Measurements from ENCODE around the gene MAOB.

MAOB gene

GRCh38 chrX:43860646-43861370, 21.4 kb downstream of the MAOB start:
- DNase-seq: no peak

- no peak for DNase-seq
These were observed 28.9 kb downstream of the MAOB start for GRCh38 chrX:43853225-43853828.

GRCh38 chrX:43850629-43851028, 31.6 kb downstream of the MAOB start:
- DNase-seq: no peak

- DNase-seq: no peak
These were observed 33.1 kb downstream of the MAOB start for GRCh38 chrX:43849173-43849572.

- DNase-seq: no peak
These were observed 34.9 kb downstream of the MAOB start for GRCh38 chrX:43847352-43847751.

- no peak for DNase-seq
These were observed 35.7 kb downstream of the MAOB start for GRCh38 chrX:43846558-43846957.

GRCh38 chrX:43845776-43846175, 36.5 kb downstream of the MAOB start:
- DNase-seq: no peak

- DNase-seq: no peak
These were observed 42.0 kb downstream of the MAOB start for GRCh38 chrX:43840265-43840664.

- no peak for DNase-seq
These were observed 45.6 kb downstream of the MAOB start for GRCh38 chrX:43836435-43837184.

- DNase-seq: no peak
These were observed 46.7 kb downstream of the MAOB start for GRCh38 chrX:43835559-43835958.

- no peak for DNase-seq
These were observed 54.5 kb downstream of the MAOB start for GRCh38 chrX:43827791-43828190.

GRCh38 chrX:43822014-43822413, 60.2 kb downstream of the MAOB start:
- no peak for DNase-seq

GRCh38 chrX:43817444-43817843, 64.8 kb downstream of the MAOB start:
- DNase-seq: no peak

GRCh38 chrX:43815209-43815608, 67.0 kb downstream of the MAOB start:
- DNase-seq: no peak

- no peak for DNase-seq
These were observed 68.4 kb downstream of the MAOB start for GRCh38 chrX:43813898-43814297.

GRCh38 chrX:43813319-43813718, 68.9 kb downstream of the MAOB start:
- no peak for DNase-seq

GRCh38 chrX:43809463-43809862, 72.8 kb downstream of the MAOB start:
- no peak for DNase-seq

GRCh38 chrX:43808231-43808630, 74.0 kb downstream of the MAOB start:
- no peak for DNase-seq

- no peak for DNase-seq
These were observed 76.7 kb downstream of the MAOB start for GRCh38 chrX:43805579-43805978.

- DNase-seq: no peak
These were observed 78.2 kb downstream of the MAOB start for GRCh38 chrX:43804021-43804420.

GRCh38 chrX:43785930-43786591, 96.2 kb downstream of the MAOB start:
- DNase-seq: no peak

- no peak for DNase-seq
These were observed 124.2 kb downstream of the MAOB start for GRCh38 chrX:43758044-43758443.

- DNase-seq: no peak
These were observed 126.2 kb downstream of the MAOB start for GRCh38 chrX:43756076-43756475.

- DNase-seq: no peak
These were observed 128.6 kb downstream of the MAOB start for GRCh38 chrX:43753637-43754036.
